Mucosa of descending colon (tissue), 3 donors: ENCODE data around the gene FOXP2. TPM values are rescaled to one million over a fixed set of nuclear protein-coding genes. Genes with fewer than 3 reads are reported as not detected.
A peak's percentile ranks its signal among the peaks of the same experiment; 100 is the strongest.
"Not testable (repeated sequence)": the region's sequence is repeated elsewhere in the genome, so short reads cannot be mapped to it uniquely, and the experiment has no call there.

ENCODE experiments used
- ATAC-seq: fragments of 200-7000 bp; cut with Tn5 transposase; one replicate; pipeline ENCODE4 v1.9.1; 2020; ENCODE audit warnings: mild to moderate bottlenecking, moderate library complexity
- DNase-seq, 3 donors: peaks; one replicate each; pipeline ENCODE4 v3.0.0-alpha.2; 2020
- H3K36me3 ChIP-seq: fragments of 200-600 bp; one replicate; pipeline ENCODE4 v1.8.0; 2021; ENCODE audit warnings: low read depth, mild to moderate bottlenecking
- H3K4me1 ChIP-seq: fragments of 200-600 bp; one replicate; pipeline ENCODE4 v1.8.0; 2021; ENCODE audit warnings: low read depth, mild to moderate bottlenecking
- H3K4me3 ChIP-seq: fragments of 200-600 bp; one replicate; pipeline ENCODE4 v1.8.0; 2021; ENCODE audit warnings: mild to moderate bottlenecking
- H3K9me3 ChIP-seq: fragments of 200-600 bp; one replicate; pipeline ENCODE4 v1.8.0; 2021; ENCODE audit warnings: mild to moderate bottlenecking
- intact Hi-C, 2 donors: fragments of 100-400 bp; cut with DNase I in 1 of 2; cut with micrococcal nuclease in 1 of 2; formaldehyde crosslinking; loops; one replicate each; pipeline versions ENCODE4 v1.11.0 to v1.11.1; 2022; cut with DNase I, micrococcal nuclease
- total RNA-seq, 3 donors: library from RNA; stranded (reverse); fragmentation: NEBNext Ultra II Directional in 2 of 3; extraction: Animal tissue kit (Norgen Biotek cat#: 25700) in 2 of 3; gene quantifications; one replicate each; pipeline versions ENCODE4 v1.2.1 to v1.2.4, GENCODE V29; 2021 to 2023
- TF ChIP-seq, protein P1 (sequence below): fragments of 200-600 bp; IDR thresholded peaks from one replicate; pipeline ENCODE4 v1.8.0; 2022; ENCODE audit warnings: antibody characterized with exemption, mild to moderate bottlenecking
- donor health status: DM: no; HTN: no; CAD: no; lungs with moderate emphysema.
- donor health status: DM: no; HTN: no; CAD: no.
- donor health status: DM: no; HTN: yes; CAD: no.

The FOXP2 gene
- total RNA-seq, 3 donors from 2014 or later: 14.9 to 88.0 (median 17.2) TPM

DNA sequence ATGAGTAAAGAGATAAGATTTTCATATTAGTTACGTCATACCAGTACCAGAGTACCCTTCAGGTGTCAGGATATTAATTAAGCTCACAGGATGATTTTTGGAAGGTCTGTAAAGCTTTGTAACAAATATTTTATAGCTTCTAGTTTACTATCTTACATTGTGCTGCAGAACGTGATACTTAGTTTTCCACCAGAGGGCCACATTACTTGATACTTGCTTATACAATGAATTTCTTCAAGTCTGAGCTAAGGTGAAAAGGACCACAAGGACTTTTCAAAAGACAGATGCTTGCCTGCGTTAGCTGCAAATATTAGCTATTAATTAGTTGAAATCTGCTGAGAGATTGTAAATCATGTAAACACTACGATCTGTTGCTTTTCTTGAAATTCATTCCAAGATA lies 12.2 kb downstream of the FOXP2 start:
- Histone ChIP-seq H3K9me3 (no peaks in the 10 kb centered on the region), H3K4me3 (no peak overlapping the region), H3K4me1 (peaks cover 8% of the 10 kb centered on the region), H3K36me3 (no peaks in the 10 kb centered on the region)
- no peak for ATAC-seq
- TF ChIP-seq, protein P1, sequence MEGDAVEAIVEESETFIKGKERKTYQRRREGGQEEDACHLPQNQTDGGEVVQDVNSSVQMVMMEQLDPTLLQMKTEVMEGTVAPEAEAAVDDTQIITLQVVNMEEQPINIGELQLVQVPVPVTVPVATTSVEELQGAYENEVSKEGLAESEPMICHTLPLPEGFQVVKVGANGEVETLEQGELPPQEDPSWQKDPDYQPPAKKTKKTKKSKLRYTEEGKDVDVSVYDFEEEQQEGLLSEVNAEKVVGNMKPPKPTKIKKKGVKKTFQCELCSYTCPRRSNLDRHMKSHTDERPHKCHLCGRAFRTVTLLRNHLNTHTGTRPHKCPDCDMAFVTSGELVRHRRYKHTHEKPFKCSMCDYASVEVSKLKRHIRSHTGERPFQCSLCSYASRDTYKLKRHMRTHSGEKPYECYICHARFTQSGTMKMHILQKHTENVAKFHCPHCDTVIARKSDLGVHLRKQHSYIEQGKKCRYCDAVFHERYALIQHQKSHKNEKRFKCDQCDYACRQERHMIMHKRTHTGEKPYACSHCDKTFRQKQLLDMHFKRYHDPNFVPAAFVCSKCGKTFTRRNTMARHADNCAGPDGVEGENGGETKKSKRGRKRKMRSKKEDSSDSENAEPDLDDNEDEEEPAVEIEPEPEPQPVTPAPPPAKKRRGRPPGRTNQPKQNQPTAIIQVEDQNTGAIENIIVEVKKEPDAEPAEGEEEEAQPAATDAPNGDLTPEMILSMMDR: no peak
- intact Hi-C loops: no loop called here
- no peak for DNase-seq

DNA sequence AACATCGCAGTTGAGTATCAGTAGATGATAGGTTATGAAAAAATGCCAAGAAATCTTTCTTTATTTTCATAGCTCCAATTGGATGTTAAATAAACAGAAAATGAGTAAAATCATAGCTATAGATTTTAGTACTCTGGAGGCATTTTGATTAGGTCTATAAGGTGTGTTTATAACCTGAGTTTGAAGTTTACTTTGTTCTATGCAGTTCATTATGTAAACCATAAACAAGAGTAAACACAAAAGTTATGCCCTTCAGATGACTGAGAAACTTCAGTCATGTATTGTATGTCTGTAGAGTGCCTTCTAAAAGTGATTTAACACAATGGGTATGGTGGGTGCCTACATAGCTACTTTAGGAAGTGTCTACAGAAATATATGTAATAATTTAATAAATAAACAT lies 13.6 kb downstream of the FOXP2 start:
- peak; percentile 62 for ATAC-seq
- H3K4me1 ChIP-seq: peaks cover 3% of the 10 kb centered on the region

DNA sequence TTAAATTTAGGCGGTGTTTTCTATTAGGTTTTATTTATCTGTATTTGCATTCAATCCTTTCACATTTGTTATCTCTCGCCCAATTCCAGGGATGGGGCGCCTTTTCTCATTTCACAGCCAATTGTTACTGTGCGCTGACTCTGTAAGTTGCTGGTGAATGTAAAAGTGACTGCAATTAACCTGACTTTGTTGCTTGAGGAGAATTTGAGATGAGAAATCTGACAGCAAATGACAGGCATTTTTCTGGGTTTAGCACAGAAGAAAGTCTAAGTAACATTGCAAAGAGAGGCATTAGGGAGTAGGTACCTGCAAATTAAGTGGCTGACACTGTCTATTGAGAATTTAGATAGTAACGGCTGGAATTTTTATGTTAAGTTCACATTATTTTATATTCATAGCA lies 16.6 kb downstream of the FOXP2 start:
- DNase-seq: no peak
- Histone ChIP-seq H3K4me3 (no peak overlapping the region), H3K9me3 (no peaks in the 10 kb centered on the region), H3K4me1 (peaks cover 3% of the 10 kb centered on the region), H3K36me3 (no peaks in the 10 kb centered on the region)
- TF ChIP-seq, protein P1: no peak
- ATAC-seq: no peak
- intact Hi-C loops: no loop called here

More for the DNA sequence above, 13.6 kb downstream of the FOXP2 start:
- DNase-seq: no peak
- intact Hi-C loops: no loop called here
- no peaks in the 10 kb centered on the region for H3K36me3 ChIP-seq
- no peaks in the 10 kb centered on the region for H3K9me3 ChIP-seq
- no peak overlapping the region for H3K4me3 ChIP-seq
- TF ChIP-seq, protein P1: no peak

DNA sequence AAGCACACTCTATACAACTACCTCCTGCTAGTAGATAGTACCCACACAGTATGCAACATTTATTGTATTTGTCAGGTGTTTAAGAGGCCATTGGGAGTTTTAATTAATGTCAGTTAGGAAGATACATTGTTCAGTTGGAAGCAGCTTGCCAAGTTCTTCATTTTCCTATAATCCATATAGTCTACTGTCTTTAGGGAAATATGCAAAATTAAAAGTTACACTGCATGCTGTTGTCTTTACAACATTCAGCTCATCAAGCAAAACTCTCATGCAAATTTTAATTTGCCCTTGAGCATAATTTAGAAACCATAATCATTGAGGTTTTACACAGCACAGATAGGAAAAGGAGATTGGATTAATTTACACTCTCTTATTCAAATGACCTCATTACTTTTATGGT lies 17.4 kb downstream of the FOXP2 start:
- ATAC-seq (no peak), DNase-seq (no peak)
- Histone ChIP-seq H3K4me1 (peaks cover 3% of the 10 kb centered on the region), H3K4me3 (no peak overlapping the region), H3K36me3 (no peaks in the 10 kb centered on the region), H3K9me3 (no peaks in the 10 kb centered on the region)
- intact Hi-C loops: no loop called here
- TF ChIP-seq, protein P1: no peak

DNA sequence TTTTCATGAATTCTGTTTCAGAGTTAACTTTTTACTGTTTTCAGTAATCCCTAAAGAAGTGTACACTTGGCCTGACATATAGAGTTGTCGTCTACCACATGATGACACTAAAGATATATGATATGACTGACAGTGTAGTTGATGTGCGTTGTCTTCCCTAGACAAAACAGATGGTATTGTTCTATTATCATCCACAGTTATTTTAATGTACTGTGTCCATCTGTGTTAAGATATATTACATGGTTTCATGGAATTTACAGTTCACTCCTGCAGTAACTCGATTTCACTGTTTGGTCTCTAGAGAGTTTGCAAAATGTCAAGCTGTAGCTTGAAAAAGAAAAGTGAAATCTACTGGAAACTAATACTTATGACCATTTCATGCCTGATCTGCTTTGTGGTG lies 18.1 kb downstream of the FOXP2 start:
- TF ChIP-seq, protein P1: no peak
- ATAC-seq: no peak
- intact Hi-C loops: no loop called here
- Histone ChIP-seq H3K4me1 (peaks cover 3% of the 10 kb centered on the region), H3K36me3 (no peaks in the 10 kb centered on the region), H3K4me3 (no peak overlapping the region), H3K9me3 (no peaks in the 10 kb centered on the region)
- DNase-seq: no peak

DNA sequence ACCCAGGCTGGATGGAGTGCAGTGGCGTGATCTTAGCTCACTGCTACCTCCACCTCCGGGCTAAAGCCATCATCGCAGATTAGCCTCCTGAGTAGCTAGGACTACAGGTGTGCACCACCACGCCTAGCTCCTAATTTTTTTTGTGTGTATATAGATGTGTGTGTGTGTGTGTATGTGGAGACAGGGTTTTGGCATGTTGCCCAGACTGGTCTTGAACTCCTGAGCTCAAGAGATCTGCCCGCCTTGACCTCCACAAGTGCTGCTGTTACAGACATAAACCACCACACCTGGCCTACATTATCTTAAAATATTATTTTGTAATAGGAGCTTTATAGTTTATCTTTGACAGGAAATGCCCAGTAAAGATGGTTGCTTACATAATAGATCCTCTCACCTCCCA lies 25.0 kb downstream of the FOXP2 start:
- ATAC-seq (no peak), DNase-seq (peak in 1 of 3 donors; percentile 25)
- no peak overlapping the region for H3K4me3 ChIP-seq
- no peaks in the 10 kb centered on the region for H3K36me3 ChIP-seq
- H3K9me3 ChIP-seq: no peaks in the 10 kb centered on the region
- TF ChIP-seq, protein P1: no peak
- H3K4me1 ChIP-seq: no peaks in the 10 kb centered on the region
- intact Hi-C loops: no loop called here

DNA sequence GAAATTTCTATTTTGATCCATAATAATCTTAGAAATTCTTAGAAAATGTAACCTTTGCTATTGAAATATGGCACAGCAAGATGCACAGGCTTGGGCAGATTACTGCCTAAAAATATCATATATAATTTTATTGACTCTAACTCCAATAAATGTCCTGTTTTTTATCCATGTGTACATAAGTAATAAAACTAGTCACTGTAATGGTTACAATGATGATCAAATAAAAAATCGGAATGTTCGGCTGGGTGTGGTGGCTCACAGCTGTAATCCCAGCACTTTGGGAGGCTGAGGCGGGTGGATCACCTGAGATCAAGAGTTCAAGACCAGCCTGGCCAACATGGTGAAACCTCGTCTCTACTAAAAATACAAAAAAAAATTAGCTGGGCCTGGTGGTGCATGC lies 26.3 kb downstream of the FOXP2 start:
- H3K9me3 ChIP-seq, H3K4me1 ChIP-seq, intact Hi-C loops, H3K4me3 ChIP-seq, H3K36me3 ChIP-seq: not testable (repeated sequence)
- ATAC-seq: peak; percentile 66
- DNase-seq: peak in 2 of 3 donors; percentile 31 to 40
